ENCODE measurements around the gene USP13.

- TF ChIP-seq GATA2 (IDR thresholded peaks at IDR 0.05; ENCODE audit: low read depth, low read length) = no peak
- no peak for TF ChIP-seq GATA3 (IDR thresholded peaks at IDR 0.05; ENCODE audit: low read depth, low read length)
Observed at GRCh38 chr3:179744667-179745066, 91.8 kb downstream of the USP13 start.

Data from SH-SY5Y (cell line).